ENCODE data around the gene MTMR12.

MTMR12 gene

GRCh38 chr5:32206509-32207354, 106.0 kb downstream of the MTMR12 start:
- TF ChIP-seq, protein P1, sequence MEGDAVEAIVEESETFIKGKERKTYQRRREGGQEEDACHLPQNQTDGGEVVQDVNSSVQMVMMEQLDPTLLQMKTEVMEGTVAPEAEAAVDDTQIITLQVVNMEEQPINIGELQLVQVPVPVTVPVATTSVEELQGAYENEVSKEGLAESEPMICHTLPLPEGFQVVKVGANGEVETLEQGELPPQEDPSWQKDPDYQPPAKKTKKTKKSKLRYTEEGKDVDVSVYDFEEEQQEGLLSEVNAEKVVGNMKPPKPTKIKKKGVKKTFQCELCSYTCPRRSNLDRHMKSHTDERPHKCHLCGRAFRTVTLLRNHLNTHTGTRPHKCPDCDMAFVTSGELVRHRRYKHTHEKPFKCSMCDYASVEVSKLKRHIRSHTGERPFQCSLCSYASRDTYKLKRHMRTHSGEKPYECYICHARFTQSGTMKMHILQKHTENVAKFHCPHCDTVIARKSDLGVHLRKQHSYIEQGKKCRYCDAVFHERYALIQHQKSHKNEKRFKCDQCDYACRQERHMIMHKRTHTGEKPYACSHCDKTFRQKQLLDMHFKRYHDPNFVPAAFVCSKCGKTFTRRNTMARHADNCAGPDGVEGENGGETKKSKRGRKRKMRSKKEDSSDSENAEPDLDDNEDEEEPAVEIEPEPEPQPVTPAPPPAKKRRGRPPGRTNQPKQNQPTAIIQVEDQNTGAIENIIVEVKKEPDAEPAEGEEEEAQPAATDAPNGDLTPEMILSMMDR (IDR thresholded peaks at IDR 0.05; ENCODE audit: unreplicated experiment in 3 of 3) = no peak

DNA sequence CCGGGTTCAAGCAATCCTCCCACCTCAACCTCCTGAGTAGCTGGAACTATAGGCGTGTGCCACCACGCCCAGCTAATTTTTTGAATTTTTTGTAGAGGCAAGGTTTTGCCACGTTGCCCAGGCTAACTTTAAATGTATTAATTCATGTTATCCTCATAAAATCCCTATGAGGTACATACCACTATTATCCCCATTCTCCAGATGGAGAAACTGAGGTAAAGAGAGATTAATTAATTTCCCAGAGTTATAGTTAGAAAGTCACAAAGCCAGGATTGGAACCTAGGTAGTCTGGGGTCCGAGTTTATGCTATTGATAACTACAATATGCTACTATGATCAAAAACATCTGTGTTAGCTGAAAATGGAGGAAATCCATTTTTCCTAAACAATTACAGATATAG, 106.7 kb downstream of the MTMR12 start:
- Mint-ChIP-seq H3K36me3 (ENCODE audit: low read depth) (no peaks in the 10 kb centered on the region), H3K9me3 (peaks cover 10% of the 10 kb centered on the region), H3K4me3 (no peak overlapping the region), H3K27ac (no peak overlapping the region), H3K27me3 (ENCODE audit: low read depth) (no peaks in the 10 kb centered on the region), H3K4me1 (no peaks in the 10 kb centered on the region)
- TF ChIP-seq, protein P1 (IDR thresholded peaks at IDR 0.05; ENCODE audit: unreplicated experiment in 3 of 3) = no peak

More at GRCh38 chr5:32206509-32207354, 106.0 kb downstream of the MTMR12 start:
- no peaks in the 10 kb centered on the region for H3K4me1 Mint-ChIP-seq
- no peaks in the 10 kb centered on the region for H3K27me3 Mint-ChIP-seq (ENCODE audit: low read depth)
- H3K9me3 Mint-ChIP-seq = peaks cover 10% of the 10 kb centered on the region
- H3K27ac Mint-ChIP-seq = no peak overlapping the region
- no peaks in the 10 kb centered on the region for H3K36me3 Mint-ChIP-seq (ENCODE audit: low read depth)
- H3K4me3 Mint-ChIP-seq = no peak overlapping the region

GRCh38 chr5:32202394-32202793, 110.3 kb downstream of the MTMR12 start:
- peaks cover 5% of the 10 kb centered on the region for H3K9me3 Mint-ChIP-seq
- no peak overlapping the region for H3K27ac Mint-ChIP-seq
- H3K27me3 Mint-ChIP-seq (ENCODE audit: low read depth) = no peaks in the 10 kb centered on the region
- TF ChIP-seq, protein P1 (IDR thresholded peaks at IDR 0.05; ENCODE audit: unreplicated experiment in 3 of 3) = no peak
- no peak overlapping the region for H3K4me3 Mint-ChIP-seq
- H3K4me1 Mint-ChIP-seq = no peaks in the 10 kb centered on the region
- H3K36me3 Mint-ChIP-seq (ENCODE audit: low read depth) = no peaks in the 10 kb centered on the region

DNA sequence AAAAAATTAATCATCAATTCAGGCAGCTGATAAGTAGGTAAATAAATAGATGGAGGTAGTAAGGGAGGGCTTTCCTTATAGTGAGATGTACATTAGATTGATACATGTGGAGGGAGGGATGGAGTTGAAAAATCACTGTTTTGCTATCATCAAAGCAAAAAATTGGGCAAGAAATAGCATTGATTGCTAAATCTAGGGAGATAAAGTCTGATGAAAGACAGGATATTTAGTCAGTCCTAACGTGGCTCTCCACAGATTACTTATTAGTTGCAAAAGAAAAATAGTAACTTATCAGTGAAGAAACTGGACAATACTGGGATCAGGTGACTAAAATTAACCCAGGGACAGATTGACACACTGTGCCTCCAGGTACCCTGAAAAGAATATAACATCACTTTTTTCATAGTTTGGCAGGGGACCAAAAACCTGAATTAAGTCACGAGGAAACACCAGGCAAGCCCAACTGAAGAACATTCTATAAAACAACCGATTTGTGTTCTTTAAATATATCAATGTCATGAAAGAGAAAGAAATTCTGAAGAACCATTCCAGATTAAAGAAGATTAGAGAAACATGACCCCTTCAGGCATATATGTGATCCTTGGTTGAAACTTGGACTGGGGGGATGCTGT, 111.5 kb downstream of the MTMR12 start:
- Mint-ChIP-seq H3K36me3 (ENCODE audit: low read depth) (no peaks in the 10 kb centered on the region), H3K4me3 (no peak overlapping the region), H3K27me3 (ENCODE audit: low read depth) (no peaks in the 10 kb centered on the region), H3K9me3 (no peaks in the 10 kb centered on the region), H3K4me1 (no peaks in the 10 kb centered on the region), H3K27ac (no peak overlapping the region)
- TF ChIP-seq, protein P1 (IDR thresholded peaks at IDR 0.05; ENCODE audit: unreplicated experiment in 3 of 3) = no peak

- no peaks in the 10 kb centered on the region for H3K27me3 Mint-ChIP-seq (ENCODE audit: low read depth)
- H3K36me3 Mint-ChIP-seq (ENCODE audit: low read depth) = no peaks in the 10 kb centered on the region
- no peak overlapping the region for H3K4me3 Mint-ChIP-seq
- no peaks in the 10 kb centered on the region for H3K9me3 Mint-ChIP-seq
- H3K4me1 Mint-ChIP-seq = peaks cover 11% of the 10 kb centered on the region
- no peak overlapping the region for H3K27ac Mint-ChIP-seq
- TF ChIP-seq, protein P1 (IDR thresholded peaks at IDR 0.05; ENCODE audit: unreplicated experiment in 3 of 3) = no peak
Observed at GRCh38 chr5:32197032-32197431, 115.7 kb downstream of the MTMR12 start.

All from nephron (organoid).